ENCODE measurements around the gene IGHMBP2. TPM values are rescaled to one million over a fixed set of nuclear protein-coding genes. Genes with fewer than 3 reads are reported as not detected.
A peak's percentile ranks its signal among the peaks of the same experiment; 100 is the strongest.

IGHMBP2 gene
- total RNA-seq, 1 experiment from 2014 or later = 27.0 TPM

DNA sequence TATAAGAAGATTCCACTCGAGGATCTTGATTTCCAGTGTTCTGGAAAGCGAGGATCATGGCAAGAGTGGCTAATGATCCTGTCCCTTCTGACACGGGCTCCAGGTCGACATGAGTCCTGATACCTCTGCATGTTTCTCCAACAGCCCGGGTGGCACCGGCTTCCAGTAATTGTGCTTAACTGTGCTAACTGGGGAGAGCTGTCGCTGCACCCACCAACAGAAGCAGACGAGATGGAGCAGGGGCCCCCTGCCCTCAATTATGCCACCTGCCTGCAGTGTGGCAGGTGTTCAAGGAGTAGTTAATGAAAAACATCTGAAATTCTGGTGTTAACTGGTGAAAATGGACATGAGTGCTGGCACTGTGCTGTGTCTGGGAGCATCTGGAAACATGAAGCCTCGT, 6.2 kb upstream of the IGHMBP2 start:
- H3K36me3 ChIP-seq (ENCODE audit: low read depth) = peaks cover 13% of the 10 kb centered on the region; the same call in 1 of the 2 replicates
- H3K4me2 ChIP-seq = no peak overlapping the region

DNA sequence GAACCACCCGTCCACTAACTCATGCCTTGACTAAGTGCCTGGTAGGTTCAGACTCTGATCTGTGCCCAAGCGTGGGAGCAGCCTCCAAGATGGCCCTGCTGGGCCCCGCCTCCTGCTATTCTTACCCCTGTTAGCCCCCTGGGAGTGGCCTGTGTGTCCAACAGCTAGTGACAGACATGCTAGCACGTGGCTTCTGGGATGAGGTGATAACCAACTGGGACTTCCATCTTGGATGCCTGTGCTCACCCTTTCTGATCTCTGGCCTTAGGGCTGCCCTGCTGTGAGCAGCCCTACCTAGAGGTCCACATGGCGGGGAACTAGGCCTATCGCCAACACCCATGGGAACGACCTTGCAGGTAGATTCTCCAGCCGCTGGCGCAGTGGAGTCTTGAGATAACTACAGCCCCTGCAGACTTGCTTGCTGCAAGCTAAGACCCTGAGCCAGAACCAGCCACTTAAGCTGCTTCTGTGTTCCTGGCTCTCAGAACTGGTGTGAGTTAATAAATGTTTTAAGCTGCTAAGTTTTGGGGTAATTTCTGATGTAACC, 2.8 kb upstream of the IGHMBP2 start:
- Histone ChIP-seq H3K9me3 (ENCODE audit: insufficient read depth, low read depth) (no peaks in the 10 kb centered on the region), H3K79me2 (ENCODE audit: low read depth) (peaks cover 50% of the 10 kb centered on the region), H3K4me2 (no peak overlapping the region), H3K27me3 (ENCODE audit: insufficient read depth, low read depth) (no peaks in the 10 kb centered on the region), H3F3A (ENCODE audit: insufficient read depth, low read depth) (0 out of 2 replicates have a peak, but pooled peaks cover 3% of the 10 kb centered on the region), H4K20me1 (ENCODE audit: insufficient read depth) (peaks cover 21% of the 10 kb centered on the region), H3K4me1 (replicated peaks; ENCODE audit: insufficient read depth) (peaks cover 24% of the 10 kb centered on the region), H2AFZ (no peak overlapping the region), H3K36me3 (ENCODE audit: low read depth) (0 out of 2 replicates have a peak, but pooled peaks cover 9% of the 10 kb centered on the region), H3K9me2 (ENCODE audit: insufficient read depth) (no peaks in the 10 kb centered on the region), H3K4me3 (no peak overlapping the region), H3K27ac (no peak overlapping the region)
- ChIA-PET POLR2A (ENCODE audit: unreplicated experiment) (interaction anchor here (0.6 kb wide), 1 partner anchor 311 kb away, joined by 12 read pairs; no protein-coding TSS in a partner anchor), CTCF (no interaction called here)
- TF ChIP-seq CTCF (conservative IDR thresholded peaks at IDR 0.05) = no peak
- no peak for TF ChIP-seq EZH2 (IDR thresholded peaks at IDR 0.05; ENCODE audit: low read depth)
- no TSS peak for BruUV-seq (replicated peaks)
- intact Hi-C loops (cut with micrococcal nuclease; ENCODE audit: unreplicated experiment) = loop anchor here (5.0 kb wide), 1 partner anchor 186 kb away; no protein-coding TSS in a partner anchor
- DNase-seq = no peak

More for the DNA sequence above, 6.2 kb upstream of the IGHMBP2 start:
- Histone ChIP-seq H3K4me1 (replicated peaks; ENCODE audit: insufficient read depth) (peaks cover 7% of the 10 kb centered on the region), H3K4me3 (no peak overlapping the region), H3K9me3 (ENCODE audit: insufficient read depth, low read depth) (no peaks in the 10 kb centered on the region), H4K20me1 (ENCODE audit: insufficient read depth) (peaks cover 21% of the 10 kb centered on the region), H2AFZ (no peak overlapping the region), H3K9me2 (ENCODE audit: insufficient read depth) (no peaks in the 10 kb centered on the region), H3K27me3 (ENCODE audit: insufficient read depth, low read depth) (no peaks in the 10 kb centered on the region), H3K27ac (no peak overlapping the region), H3F3A (ENCODE audit: insufficient read depth, low read depth) (peaks cover 7% of the 10 kb centered on the region; the same call in 1 of the 2 replicates), H3K79me2 (ENCODE audit: low read depth) (peaks cover 18% of the 10 kb centered on the region)
- POLR2A ChIA-PET (ENCODE audit: unreplicated experiment) = no interaction called here
- TF ChIP-seq CTCF (conservative IDR thresholded peaks at IDR 0.05) (no peak), EZH2 (IDR thresholded peaks at IDR 0.05; ENCODE audit: low read depth) (no peak)
- CTCF ChIA-PET = no interaction called here
- no TSS peak for BruUV-seq (replicated peaks)
- intact Hi-C loops (cut with micrococcal nuclease; ENCODE audit: unreplicated experiment) = no loop called here
- DNase-seq = no peak

GRCh38 chr11:68904248-68904847, 657 bp downstream of the IGHMBP2 start:
- Histone ChIP-seq H3K9me2 (ENCODE audit: insufficient read depth) (no peaks in the 10 kb centered on the region), H3F3A (ENCODE audit: insufficient read depth, low read depth) (0 out of 2 replicates have a peak, but pooled peaks cover 3% of the 10 kb centered on the region), H3K79me2 (ENCODE audit: low read depth) (peaks cover 58% of the 10 kb centered on the region), H3K27ac (peak overlapping the region; percentile 36), H2AFZ (peak overlapping the region; percentile 94), H3K4me1 (replicated peaks; ENCODE audit: insufficient read depth) (peaks cover 24% of the 10 kb centered on the region), H3K9me3 (ENCODE audit: insufficient read depth, low read depth) (no peaks in the 10 kb centered on the region), H4K20me1 (ENCODE audit: insufficient read depth) (peaks cover 15% of the 10 kb centered on the region), H3K4me2 (peak overlapping the region; percentile 81), H3K27me3 (ENCODE audit: insufficient read depth, low read depth) (no peaks in the 10 kb centered on the region), H3K4me3 (peak overlapping the region; percentile 99), H3K36me3 (ENCODE audit: low read depth) (0 out of 2 replicates have a peak, but pooled peaks cover 8% of the 10 kb centered on the region)
- CTCF ChIA-PET = interaction anchor here (0.6 to 0.9 kb wide), 2 partner anchors 26 to 140 kb away, joined by 3 to 4 read pairs; no protein-coding TSS in a partner anchor
- intact Hi-C loops (cut with micrococcal nuclease; ENCODE audit: unreplicated experiment) = loop anchor here (1.0 to 5.0 kb wide), 2 partner anchors 140 to 183 kb away; no protein-coding TSS in a partner anchor
- BruUV-seq (replicated peaks) = TSS peak; percentile 34
- peak in 1 of 2 experiments; percentile 44 for DNase-seq
- POLR2A ChIA-PET (ENCODE audit: unreplicated experiment) = interaction anchor here (0.7 kb wide), 1 partner anchor 53 kb away, joined by 4 read pairs; no protein-coding TSS in a partner anchor
- TF ChIP-seq CTCF (conservative IDR thresholded peaks at IDR 0.05) (no peak), EZH2 (IDR thresholded peaks at IDR 0.05; ENCODE audit: low read depth) (no peak)
